HEK293 (cell line): Measurements from ENCODE around the gene IL36G.

Source experiments
- MYNN ChIP-seq: fragments of 450-650 bp; formaldehyde crosslinking; IDR thresholded peaks from 2 replicates; pipeline ENCODE4 v1.5.1; 2016; ENCODE audit warnings: missing biosample characterization, missing genetic modification characterization, borderline replicate concordance
- PRDM1 ChIP-seq: fragments of 450-650 bp; formaldehyde crosslinking; IDR thresholded peaks from 2 replicates; pipeline ENCODE4; 2016; ENCODE audit warnings: missing biosample characterization, missing genetic modification characterization
- PRDM4 ChIP-seq: fragments of 450-650 bp; formaldehyde crosslinking; IDR thresholded peaks from 2 replicates; pipeline ENCODE4 v1.5.1; 2017; ENCODE audit warnings: missing biosample characterization, missing genetic modification characterization
- REST ChIP-seq: fragments of 450-650 bp; formaldehyde crosslinking; IDR thresholded peaks from 2 replicates; pipeline ENCODE4 v1.5.1; 2016; ENCODE audit warnings: missing biosample characterization, missing genetic modification characterization
- SETDB1 ChIP-seq: IDR thresholded peaks from one replicate; pipeline ENCODE4 v1.6.1; 2017; ENCODE audit warnings: mild to moderate bottlenecking, low read length, moderate library complexity, mixed read lengths; ENCODE audit not compliant: insufficient read length
- ZNF121 ChIP-seq: fragments of 450-650 bp; formaldehyde crosslinking; IDR thresholded peaks from 2 replicates; pipeline ENCODE4 v1.5.1; 2016; ENCODE audit warnings: missing biosample characterization, missing genetic modification characterization
- ZNF274 ChIP-seq, 2 experiments: fragments of 200-500 bp in 1 of 2; fragments of 450-650 bp in 1 of 2; sonication (Bioruptor generic) in 1 of 2; formaldehyde crosslinking in 1 of 2; IDR thresholded peaks; 2 replicates each; pipeline versions ENCODE4 v1.5.1 to v1.6.1; 2014 to 2016; ENCODE audit warnings: borderline replicate concordance in 1 of 2, inconsistent platforms in 1 of 2, low read length in 1 of 2, missing biosample characterization in 1 of 2, missing genetic modification characterization in 1 of 2
- ZNF626 ChIP-seq: fragments of 450-650 bp; sonication (Bioruptor Pico); formaldehyde crosslinking; IDR thresholded peaks from 2 replicates; pipeline ENCODE4 v1.5.1; 2018; ENCODE audit warnings: missing biosample characterization, missing genetic modification characterization, inconsistent platforms
- ZNF692 ChIP-seq: fragments of 450-650 bp; formaldehyde crosslinking; IDR thresholded peaks from 2 replicates; pipeline ENCODE4 v1.5.1; 2016; ENCODE audit warnings: missing biosample characterization, missing genetic modification characterization
- ZNF777 ChIP-seq: fragments of 450-650 bp; formaldehyde crosslinking; IDR thresholded peaks from 2 replicates; pipeline ENCODE4 v1.5.1; 2017; ENCODE audit warnings: missing biosample characterization, missing genetic modification characterization, borderline replicate concordance
- ZNF785 ChIP-seq: fragments of 450-650 bp; formaldehyde crosslinking; IDR thresholded peaks from 2 replicates; pipeline ENCODE4 v1.5.1; 2016; ENCODE audit warnings: missing biosample characterization, missing genetic modification characterization
- TF ChIP-seq, protein P1 (sequence below): fragments of 450-650 bp; formaldehyde crosslinking; IDR thresholded peaks from 2 replicates; pipeline ENCODE4 v1.5.1; 2016; ENCODE audit warnings: missing biosample characterization, missing genetic modification characterization
- TF ChIP-seq, protein P2 (sequence below): fragments of 450-650 bp; formaldehyde crosslinking; IDR thresholded peaks from 2 replicates; pipeline ENCODE4 v1.5.1; 2016; ENCODE audit warnings: missing biosample characterization, missing genetic modification characterization

DNA sequence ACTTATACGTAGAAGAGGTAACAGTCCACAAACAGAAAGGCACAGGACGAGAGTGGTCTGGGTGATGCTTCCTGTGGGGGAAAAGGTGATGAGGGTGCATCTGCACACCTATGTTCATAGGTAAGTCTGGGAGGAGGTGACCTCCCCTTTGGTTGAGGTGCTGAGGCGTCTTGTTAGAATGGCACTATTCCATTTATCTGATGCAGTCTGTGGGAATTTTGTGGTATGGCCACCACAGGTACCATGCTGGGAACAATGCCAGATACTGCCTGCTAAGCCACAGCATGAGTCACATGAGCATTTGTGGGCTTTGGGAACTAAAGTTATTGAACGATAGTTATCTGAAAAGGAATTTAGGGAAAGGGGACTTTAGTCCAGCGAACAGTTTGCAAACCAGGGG is 38.9 kb upstream of the IL36G start:
- TF ChIP-seq ZNF785 (tag by site-specific recombination) (no peak), ZNF777 (tag by site-specific recombination) (no peak), ZNF692 (tag by site-specific recombination) (no peak), ZNF121 (tag by site-specific recombination) (no peak), PRDM4 (tag by site-specific recombination) (no peak), ZNF626 (tag by site-specific recombination) (no peak), MYNN (tag by site-specific recombination) (no peak), REST (tag by site-specific recombination) (no peak), ZNF274 (IDR thresholded peaks at IDR 0.05; ENCODE audit: low read length) (no peak), ZNF274 (tag by site-specific recombination; IDR thresholded peaks at IDR 0.05; ENCODE audit: borderline replicate concordance) (no peak), PRDM1 (tag by site-specific recombination) (no peak), SETDB1 (no peak)
- TF ChIP-seq, protein P1, sequence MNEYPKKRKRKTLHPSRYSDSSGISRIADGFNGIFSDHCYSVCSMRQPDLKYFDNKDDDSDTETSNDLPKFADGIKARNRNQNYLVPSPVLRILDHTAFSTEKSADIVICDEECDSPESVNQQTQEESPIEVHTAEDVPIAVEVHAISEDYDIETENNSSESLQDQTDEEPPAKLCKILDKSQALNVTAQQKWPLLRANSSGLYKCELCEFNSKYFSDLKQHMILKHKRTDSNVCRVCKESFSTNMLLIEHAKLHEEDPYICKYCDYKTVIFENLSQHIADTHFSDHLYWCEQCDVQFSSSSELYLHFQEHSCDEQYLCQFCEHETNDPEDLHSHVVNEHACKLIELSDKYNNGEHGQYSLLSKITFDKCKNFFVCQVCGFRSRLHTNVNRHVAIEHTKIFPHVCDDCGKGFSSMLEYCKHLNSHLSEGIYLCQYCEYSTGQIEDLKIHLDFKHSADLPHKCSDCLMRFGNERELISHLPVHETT (tag by site-specific recombination) = no peak
- TF ChIP-seq, protein P2, sequence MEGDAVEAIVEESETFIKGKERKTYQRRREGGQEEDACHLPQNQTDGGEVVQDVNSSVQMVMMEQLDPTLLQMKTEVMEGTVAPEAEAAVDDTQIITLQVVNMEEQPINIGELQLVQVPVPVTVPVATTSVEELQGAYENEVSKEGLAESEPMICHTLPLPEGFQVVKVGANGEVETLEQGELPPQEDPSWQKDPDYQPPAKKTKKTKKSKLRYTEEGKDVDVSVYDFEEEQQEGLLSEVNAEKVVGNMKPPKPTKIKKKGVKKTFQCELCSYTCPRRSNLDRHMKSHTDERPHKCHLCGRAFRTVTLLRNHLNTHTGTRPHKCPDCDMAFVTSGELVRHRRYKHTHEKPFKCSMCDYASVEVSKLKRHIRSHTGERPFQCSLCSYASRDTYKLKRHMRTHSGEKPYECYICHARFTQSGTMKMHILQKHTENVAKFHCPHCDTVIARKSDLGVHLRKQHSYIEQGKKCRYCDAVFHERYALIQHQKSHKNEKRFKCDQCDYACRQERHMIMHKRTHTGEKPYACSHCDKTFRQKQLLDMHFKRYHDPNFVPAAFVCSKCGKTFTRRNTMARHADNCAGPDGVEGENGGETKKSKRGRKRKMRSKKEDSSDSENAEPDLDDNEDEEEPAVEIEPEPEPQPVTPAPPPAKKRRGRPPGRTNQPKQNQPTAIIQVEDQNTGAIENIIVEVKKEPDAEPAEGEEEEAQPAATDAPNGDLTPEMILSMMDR (tag by site-specific recombination) = no peak
